SK-N-SH treated with all-trans-retinoic acid at 6 μM for 48 hours (cell line): ENCODE measurements around the gene LHFPL6.

Source experiments
- ARNTL ChIP-seq: fragments of 450-650 bp; formaldehyde crosslinking; IDR thresholded peaks from 2 replicates; pipeline ENCODE4 v1.5.0; 2020; ENCODE audit warnings: low read depth, mild to moderate bottlenecking, moderate library complexity, borderline replicate concordance
- BACH2 ChIP-seq: fragments of 250-450 bp; sonication (Bioruptor Pico); IDR thresholded peaks from 2 replicates; pipeline ENCODE4 v1.9.0; 2021; ENCODE audit warnings: mild to moderate bottlenecking, borderline replicate concordance
- ESRRG ChIP-seq: fragments of 250-450 bp; sonication (Bioruptor Pico); IDR thresholded peaks from 2 replicates; pipeline ENCODE4 v1.6.1; 2021; ENCODE audit warnings: mild to moderate bottlenecking
- PPARA ChIP-seq: fragments of 250-450 bp; sonication (Bioruptor Pico); IDR thresholded peaks from 2 replicates; pipeline ENCODE4 v1.5.0; 2020; ENCODE audit warnings: mild to moderate bottlenecking, borderline replicate concordance
- RARB ChIP-seq: fragments of 250-450 bp; sonication (Bioruptor Pico); IDR thresholded peaks from 2 replicates; pipeline ENCODE4 v1.8.0; 2021; ENCODE audit warnings: mild to moderate bottlenecking, moderate library complexity
- TCF4 ChIP-seq: fragments of 250-450 bp; sonication (Bioruptor Pico); IDR thresholded peaks from 2 replicates; pipeline ENCODE4 v1.8.0; 2021; ENCODE audit warnings: mild to moderate bottlenecking, moderate library complexity, borderline replicate concordance
- ZFP3 ChIP-seq: fragments of 250-450 bp; sonication (Bioruptor Pico); IDR thresholded peaks from 2 replicates; pipeline ENCODE4 v1.5.0; 2020; ENCODE audit warnings: mild to moderate bottlenecking, moderate library complexity
- ZFP30 ChIP-seq: fragments of 450-650 bp; formaldehyde crosslinking; IDR thresholded peaks from 2 replicates; pipeline ENCODE4 v1.5.0; 2022; ENCODE audit warnings: mild to moderate bottlenecking, moderate library complexity
- TF ChIP-seq, protein P1 (sequence below): fragments of 250-450 bp; sonication (Bioruptor Pico); IDR thresholded peaks from 2 replicates; pipeline ENCODE4 v1.8.0; 2021; ENCODE audit warnings: low read depth, mild to moderate bottlenecking, moderate library complexity, borderline replicate concordance
- TF ChIP-seq, protein P2 (sequence below): fragments of 250-450 bp; sonication (Bioruptor Pico); IDR thresholded peaks from 2 replicates; pipeline ENCODE4 v1.8.0; 2020; ENCODE audit warnings: mild to moderate bottlenecking, moderate library complexity, borderline replicate concordance

DNA sequence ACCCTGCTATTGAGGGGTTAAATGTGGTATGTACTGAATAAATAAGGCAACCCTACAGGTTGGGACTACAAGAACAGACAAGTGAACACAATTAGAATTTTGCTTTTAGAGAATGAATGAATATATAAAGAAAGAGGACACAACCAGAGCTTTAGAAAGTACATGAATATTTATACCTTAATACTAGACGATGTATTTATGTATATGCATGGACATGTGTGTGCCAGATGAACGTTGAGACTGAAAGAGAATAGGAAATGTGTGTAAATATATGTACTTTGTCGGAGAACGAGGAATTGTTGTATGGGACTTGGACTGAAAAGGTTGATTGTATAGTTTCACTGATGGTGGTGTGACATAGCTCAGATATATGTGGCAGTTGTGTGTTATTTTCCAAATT is 43.1 kb upstream of the LHFPL6 start:
- TF ChIP-seq TCF4 (CRISPR knock-in tag) (no peak), PPARA (no peak), BACH2 (no peak), ARNTL (CRISPR knock-in tag) (no peak), ZFP3 (CRISPR knock-in tag) (no peak), ESRRG (CRISPR knock-in tag) (no peak), RARB (CRISPR knock-in tag) (no peak), ZFP30 (no peak)
- TF ChIP-seq, protein P1, sequence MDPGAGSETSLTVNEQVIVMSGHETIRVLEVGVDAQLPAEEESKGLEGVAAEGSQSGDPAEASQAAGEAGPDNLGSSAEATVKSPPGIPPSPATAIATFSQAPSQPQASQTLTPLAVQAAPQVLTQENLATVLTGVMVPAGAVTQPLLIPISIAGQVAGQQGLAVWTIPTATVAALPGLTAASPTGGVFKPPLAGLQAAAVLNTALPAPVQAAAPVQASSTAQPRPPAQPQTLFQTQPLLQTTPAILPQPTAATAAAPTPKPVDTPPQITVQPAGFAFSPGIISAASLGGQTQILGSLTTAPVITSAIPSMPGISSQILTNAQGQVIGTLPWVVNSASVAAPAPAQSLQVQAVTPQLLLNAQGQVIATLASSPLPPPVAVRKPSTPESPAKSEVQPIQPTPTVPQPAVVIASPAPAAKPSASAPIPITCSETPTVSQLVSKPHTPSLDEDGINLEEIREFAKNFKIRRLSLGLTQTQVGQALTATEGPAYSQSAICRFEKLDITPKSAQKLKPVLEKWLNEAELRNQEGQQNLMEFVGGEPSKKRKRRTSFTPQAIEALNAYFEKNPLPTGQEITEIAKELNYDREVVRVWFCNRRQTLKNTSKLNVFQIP (CRISPR knock-in tag) = no peak
- TF ChIP-seq, protein P2, sequence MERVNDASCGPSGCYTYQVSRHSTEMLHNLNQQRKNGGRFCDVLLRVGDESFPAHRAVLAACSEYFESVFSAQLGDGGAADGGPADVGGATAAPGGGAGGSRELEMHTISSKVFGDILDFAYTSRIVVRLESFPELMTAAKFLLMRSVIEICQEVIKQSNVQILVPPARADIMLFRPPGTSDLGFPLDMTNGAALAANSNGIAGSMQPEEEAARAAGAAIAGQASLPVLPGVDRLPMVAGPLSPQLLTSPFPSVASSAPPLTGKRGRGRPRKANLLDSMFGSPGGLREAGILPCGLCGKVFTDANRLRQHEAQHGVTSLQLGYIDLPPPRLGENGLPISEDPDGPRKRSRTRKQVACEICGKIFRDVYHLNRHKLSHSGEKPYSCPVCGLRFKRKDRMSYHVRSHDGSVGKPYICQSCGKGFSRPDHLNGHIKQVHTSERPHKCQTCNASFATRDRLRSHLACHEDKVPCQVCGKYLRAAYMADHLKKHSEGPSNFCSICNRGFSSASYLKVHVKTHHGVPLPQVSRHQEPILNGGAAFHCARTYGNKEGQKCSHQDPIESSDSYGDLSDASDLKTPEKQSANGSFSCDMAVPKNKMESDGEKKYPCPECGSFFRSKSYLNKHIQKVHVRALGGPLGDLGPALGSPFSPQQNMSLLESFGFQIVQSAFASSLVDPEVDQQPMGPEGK (CRISPR knock-in tag) = no peak
